CD4-positive, alpha-beta T cell treated with Interleukin-6 at 100 ng/mL for 8 hours (primary cell): Measurements from ENCODE around the gene CYP19A1.
"Not testable (repeated sequence)": the region's sequence is repeated elsewhere in the genome, so short reads cannot be mapped to it uniquely, and the experiment has no call there.

ENCODE experiments used
- DNase-seq: peaks from one replicate; pipeline ENCODE4 v3.0.0-alpha.2; 2020; ENCODE audit warnings: mixed read lengths, low spot score

Gene CYP19A1

GRCh38 chr15:51261113-51261512 lies 77.3 kb downstream of the CYP19A1 start:
- DNase-seq, result not testable (repeated sequence)

- no peak for DNase-seq
These were observed 78.2 kb downstream of the CYP19A1 start for GRCh38 chr15:51260202-51260601.

GRCh38 chr15:51255533-51255932 lies 82.9 kb downstream of the CYP19A1 start:
- no peak for DNase-seq

GRCh38 chr15:51253366-51253765 lies 85.0 kb downstream of the CYP19A1 start:
- DNase-seq, result no peak

- no peak for DNase-seq
These were observed 85.7 kb downstream of the CYP19A1 start for GRCh38 chr15:51252671-51253070.

GRCh38 chr15:51251556-51251955 lies 86.8 kb downstream of the CYP19A1 start:
- DNase-seq, result no peak

GRCh38 chr15:51250217-51251011 lies 88.0 kb downstream of the CYP19A1 start:
- DNase-seq, result no peak

GRCh38 chr15:51245628-51246027 lies 92.8 kb downstream of the CYP19A1 start:
- no peak for DNase-seq

- no peak for DNase-seq
These were observed 94.0 kb downstream of the CYP19A1 start for GRCh38 chr15:51244423-51244869.

- no peak for DNase-seq
These were observed 94.6 kb downstream of the CYP19A1 start for GRCh38 chr15:51243774-51244173.

- no peak for DNase-seq
These were observed 98.3 kb downstream of the CYP19A1 start for GRCh38 chr15:51240066-51240465.

GRCh38 chr15:51237816-51238215 lies 100.6 kb downstream of the CYP19A1 start:
- DNase-seq, result no peak

GRCh38 chr15:51234176-51234927 lies 104.0 kb downstream of the CYP19A1 start:
- no peak for DNase-seq

- no peak for DNase-seq
These were observed 105.8 kb downstream of the CYP19A1 start for GRCh38 chr15:51232581-51232980.

GRCh38 chr15:51229907-51230330 lies 108.5 kb downstream of the CYP19A1 start:
- no peak for DNase-seq

GRCh38 chr15:51227940-51228732 lies 110.3 kb downstream of the CYP19A1 start:
- no peak for DNase-seq

GRCh38 chr15:51226576-51227210 lies 111.7 kb downstream of the CYP19A1 start:
- no peak for DNase-seq

- DNase-seq, result no peak
These were observed 114.0 kb downstream of the CYP19A1 start for GRCh38 chr15:51224428-51224827.

GRCh38 chr15:51223771-51224229 lies 114.6 kb downstream of the CYP19A1 start:
- no peak for DNase-seq

- no peak for DNase-seq
These were observed 120.0 kb downstream of the CYP19A1 start for GRCh38 chr15:51218299-51218938.

- no peak for DNase-seq
These were observed 125.5 kb downstream of the CYP19A1 start for GRCh38 chr15:51212909-51213308.
